Fibroblast of pulmonary artery (primary cell): ENCODE data around the gene VOPP1.

Experiments used
- DNase-seq: peaks from one replicate; pipeline ENCODE4 v3.0.0-alpha.2; 2010; ENCODE audit warnings: low read depth
- H3K4me3 ChIP-seq: replicated peaks from 2 replicates; pipeline ENCODE4 v1.5.1; 2011; ENCODE audit warnings: low read depth, mild to moderate bottlenecking, control low read depth, low read length, moderate library complexity
- CTCF ChIP-seq: IDR thresholded peaks from 2 replicates; pipeline ENCODE4 v1.5.1; 2011; ENCODE audit warnings: mild to moderate bottlenecking, control low read depth, low read length, inconsistent platforms; ENCODE audit errors: missing control alignments

VOPP1 gene

GRCh38 chr7:55555160-55555559 lies 17.1 kb downstream of the VOPP1 start:
- TF ChIP-seq CTCF, result no peak
- no peak for DNase-seq
- no peak overlapping the region for H3K4me3 ChIP-seq

- no peak overlapping the region for H3K4me3 ChIP-seq
- no peak for DNase-seq
- TF ChIP-seq CTCF, result no peak
These were observed 18.3 kb downstream of the VOPP1 start for GRCh38 chr7:55554038-55554437.

GRCh38 chr7:55553024-55553345 lies 19.3 kb downstream of the VOPP1 start:
- H3K4me3 ChIP-seq, result no peak overlapping the region
- DNase-seq, result no peak
- no peak for TF ChIP-seq CTCF

- TF ChIP-seq CTCF, result no peak
- peak; percentile 87 for DNase-seq
- peak overlapping the region; percentile 10 for H3K4me3 ChIP-seq
These were observed 19.8 kb downstream of the VOPP1 start for GRCh38 chr7:55552320-55553023.

- DNase-seq, result no peak
These were observed 21.3 kb downstream of the VOPP1 start for GRCh38 chr7:55550841-55551537.

GRCh38 chr7:55550010-55550663 lies 22.2 kb downstream of the VOPP1 start:
- DNase-seq, result no peak

More at GRCh38 chr7:55550841-55551537, 21.3 kb downstream of the VOPP1 start:
- H3K4me3 ChIP-seq, result no peak overlapping the region
- no peak for TF ChIP-seq CTCF

More at GRCh38 chr7:55550010-55550663, 22.2 kb downstream of the VOPP1 start:
- TF ChIP-seq CTCF, result no peak
- no peak overlapping the region for H3K4me3 ChIP-seq
